Activated T-cell treated with anti-CD3 and anti-CD28 coated beads for 48 hours (primary cell): Measurements from ENCODE around the gene DDT.
"Not testable (repeated sequence)": the region's sequence is repeated elsewhere in the genome, so short reads cannot be mapped to it uniquely, and the experiment has no call there.

ENCODE experiments used
- DNase-seq: peaks from one replicate; pipeline ENCODE4 v3.0.0-alpha.2; 2020; ENCODE audit warnings: low read depth

Gene DDT

GRCh38 chr22:23989583-23990244, 15.5 kb upstream of the DDT start:
- not testable (repeated sequence) for DNase-seq

GRCh38 chr22:23986538-23987178, 12.4 kb upstream of the DDT start:
- DNase-seq = not testable (repeated sequence)

- DNase-seq = not testable (repeated sequence)
Measured at GRCh38 chr22:23986089-23986488, 11.8 kb upstream of the DDT start.

GRCh38 chr22:23984430-23984829, 10.2 kb upstream of the DDT start:
- DNase-seq = no peak

- not testable (repeated sequence) for DNase-seq
Measured at GRCh38 chr22:23980567-23980966, 6.3 kb upstream of the DDT start.

- not testable (repeated sequence) for DNase-seq
Measured at GRCh38 chr22:23979557-23980240, 5.5 kb upstream of the DDT start, which contains the start of gene GSTT2. Gene GSTT2 (plus strand): TSS chr22:23980134.

GRCh38 chr22:23977304-23977703, 3.1 kb upstream of the DDT start:
- not testable (repeated sequence) for DNase-seq

- not testable (repeated sequence) for DNase-seq
Measured at GRCh38 chr22:23974836-23975352, 653 bp upstream of the DDT start.

- DNase-seq = not testable (repeated sequence)
Measured at GRCh38 chr22:23971927-23972326, 2.3 kb downstream of the DDT start.

- DNase-seq = no peak
Measured at GRCh38 chr22:23970816-23971486, 3.3 kb downstream of the DDT start.

GRCh38 chr22:23970201-23970641, 4.0 kb downstream of the DDT start:
- no peak for DNase-seq

- no peak for DNase-seq
Measured at GRCh38 chr22:23969071-23969470, 5.2 kb downstream of the DDT start.

- not testable (repeated sequence) for DNase-seq
Measured at GRCh38 chr22:23966568-23966967, 7.7 kb downstream of the DDT start, which contains the start of gene DDTL. Gene DDTL (plus strand): TSS chr22:23966888. CDS start chr22:23966915, 27 bp downstream.

- DNase-seq = not testable (repeated sequence)
Measured at GRCh38 chr22:23966094-23966493, 8.1 kb downstream of the DDT start.

- DNase-seq = not testable (repeated sequence)
Measured at GRCh38 chr22:23961084-23961771, 13.0 kb downstream of the DDT start, which contains the start of gene GSTT2B. Gene GSTT2B (minus strand): TSS chr22:23961195. CDS start chr22:23961131, 64 bp downstream.

- peak; percentile 66 for DNase-seq
Measured at GRCh38 chr22:23956301-23956900, 17.8 kb downstream of the DDT start.

- DNase-seq = not testable (repeated sequence)
Measured at GRCh38 chr22:23955886-23956285, 18.4 kb downstream of the DDT start.

- not testable (repeated sequence) for DNase-seq
Measured at GRCh38 chr22:23954991-23955305, 19.3 kb downstream of the DDT start.

- not testable (repeated sequence) for DNase-seq
Measured at GRCh38 chr22:23954193-23954990, 19.8 kb downstream of the DDT start.

- not testable (repeated sequence) for DNase-seq
Measured at GRCh38 chr22:23953485-23953884, 20.8 kb downstream of the DDT start.
